Measurements from ENCODE around the gene EN1.

The EN1 gene

GRCh38 chr2:118806797-118807667, 40.4 kb downstream of the EN1 start:
- TF ChIP-seq NFRKB (IDR thresholded peaks at IDR 0.05) (no peak), FOXK2 (IDR thresholded peaks at IDR 0.05) (no peak), SP1 (IDR thresholded peaks at IDR 0.05) (no peak), HDGF (IDR thresholded peaks at IDR 0.05; ENCODE audit: borderline replicate concordance) (no peak), ZNF384 (IDR thresholded peaks at IDR 0.05) (no peak), ARNT (IDR thresholded peaks at IDR 0.05) (no peak), FOXM1 (IDR thresholded peaks at IDR 0.05; ENCODE audit: borderline replicate concordance) (no peak), PKNOX1 (IDR thresholded peaks at IDR 0.05) (no peak), LEF1 (IDR thresholded peaks at IDR 0.05; ENCODE audit: borderline replicate concordance) (no peak), L3MBTL2 (conservative IDR thresholded peaks at IDR 0.05) (no peak), ELF4 (IDR thresholded peaks at IDR 0.05) (no peak), TARDBP (IDR thresholded peaks at IDR 0.05) (no peak), SUZ12 (IDR thresholded peaks at IDR 0.05) (no peak), FOXA1 (IDR thresholded peaks at IDR 0.05) (no peak), CTBP1 (IDR thresholded peaks at IDR 0.05; ENCODE audit: borderline replicate concordance) (no peak), BHLHE40 (IDR thresholded peaks at IDR 0.05; ENCODE audit: borderline replicate concordance) (no peak)
- ChIA-PET CTCF (interaction anchor here (1.1 kb wide), 1 partner anchor 48 kb away, joined by 4 read pairs; no protein-coding TSS in a partner anchor), POLR2A (no interaction called here)
- DNase-seq (ENCODE audit: extremely low spot score): no peak

GRCh38 chr2:118805064-118805690, 42.3 kb downstream of the EN1 start:
- TF ChIP-seq CTBP1 (IDR thresholded peaks at IDR 0.05; ENCODE audit: borderline replicate concordance) (no peak), ZNF384 (IDR thresholded peaks at IDR 0.05) (no peak), L3MBTL2 (conservative IDR thresholded peaks at IDR 0.05) (no peak), NFRKB (IDR thresholded peaks at IDR 0.05) (no peak), HDGF (IDR thresholded peaks at IDR 0.05; ENCODE audit: borderline replicate concordance) (no peak), PKNOX1 (IDR thresholded peaks at IDR 0.05) (no peak), FOXA1 (IDR thresholded peaks at IDR 0.05) (no peak), TARDBP (IDR thresholded peaks at IDR 0.05) (no peak), SUZ12 (IDR thresholded peaks at IDR 0.05) (no peak)
- ChIA-PET CTCF (no interaction called here), POLR2A (no interaction called here)
- DNase-seq (ENCODE audit: extremely low spot score): no peak

GRCh38 chr2:118803012-118803411, 44.4 kb downstream of the EN1 start:
- ChIA-PET POLR2A (no interaction called here), CTCF (no interaction called here)
- DNase-seq (ENCODE audit: extremely low spot score): no peak
- TF ChIP-seq FOXM1 (IDR thresholded peaks at IDR 0.05; ENCODE audit: borderline replicate concordance): no peak
- TF ChIP-seq BHLHE40 (IDR thresholded peaks at IDR 0.05; ENCODE audit: borderline replicate concordance): no peak
- no peak for TF ChIP-seq PKNOX1 (IDR thresholded peaks at IDR 0.05)
- no peak for TF ChIP-seq FOXA1 (IDR thresholded peaks at IDR 0.05)
- TF ChIP-seq ELF4 (IDR thresholded peaks at IDR 0.05): no peak
- TF ChIP-seq ARNT (IDR thresholded peaks at IDR 0.05): no peak
- TF ChIP-seq SUZ12 (IDR thresholded peaks at IDR 0.05): no peak
- TF ChIP-seq LEF1 (IDR thresholded peaks at IDR 0.05; ENCODE audit: borderline replicate concordance): no peak
- TF ChIP-seq ZNF384 (IDR thresholded peaks at IDR 0.05): no peak
- TF ChIP-seq TARDBP (IDR thresholded peaks at IDR 0.05): no peak
- TF ChIP-seq CTBP1 (IDR thresholded peaks at IDR 0.05; ENCODE audit: borderline replicate concordance): no peak
- no peak for TF ChIP-seq HDGF (IDR thresholded peaks at IDR 0.05; ENCODE audit: borderline replicate concordance)
- no peak for TF ChIP-seq FOXK2 (IDR thresholded peaks at IDR 0.05)
- no peak for TF ChIP-seq L3MBTL2 (conservative IDR thresholded peaks at IDR 0.05)
- TF ChIP-seq SP1 (IDR thresholded peaks at IDR 0.05): no peak
- TF ChIP-seq NFRKB (IDR thresholded peaks at IDR 0.05): no peak

- ChIA-PET POLR2A (no interaction called here), CTCF (interaction anchor here (0.8 kb wide), 1 partner anchor 10 kb away, joined by 4 read pairs; no protein-coding TSS in a partner anchor)
- TF ChIP-seq CTBP1 (IDR thresholded peaks at IDR 0.05; ENCODE audit: borderline replicate concordance) (no peak), LEF1 (IDR thresholded peaks at IDR 0.05; ENCODE audit: borderline replicate concordance) (no peak), FOXK2 (IDR thresholded peaks at IDR 0.05) (no peak), SP1 (IDR thresholded peaks at IDR 0.05) (no peak), SUZ12 (IDR thresholded peaks at IDR 0.05) (no peak), BHLHE40 (IDR thresholded peaks at IDR 0.05; ENCODE audit: borderline replicate concordance) (no peak), ARNT (IDR thresholded peaks at IDR 0.05) (no peak), ELF4 (IDR thresholded peaks at IDR 0.05) (no peak), ZNF384 (IDR thresholded peaks at IDR 0.05) (no peak), FOXA1 (IDR thresholded peaks at IDR 0.05) (no peak), TARDBP (IDR thresholded peaks at IDR 0.05) (no peak), FOXM1 (IDR thresholded peaks at IDR 0.05; ENCODE audit: borderline replicate concordance) (no peak), HDGF (IDR thresholded peaks at IDR 0.05; ENCODE audit: borderline replicate concordance) (no peak), PKNOX1 (IDR thresholded peaks at IDR 0.05) (no peak), L3MBTL2 (conservative IDR thresholded peaks at IDR 0.05) (no peak), NFRKB (IDR thresholded peaks at IDR 0.05) (no peak)
- no peak for DNase-seq (ENCODE audit: extremely low spot score)
Observed at GRCh38 chr2:118801151-118801550, 46.3 kb downstream of the EN1 start.

- CTCF ChIA-PET: no interaction called here
- TF ChIP-seq NFRKB (IDR thresholded peaks at IDR 0.05) (no peak), L3MBTL2 (conservative IDR thresholded peaks at IDR 0.05) (no peak), PKNOX1 (IDR thresholded peaks at IDR 0.05) (no peak), ELF4 (IDR thresholded peaks at IDR 0.05) (no peak), FOXK2 (IDR thresholded peaks at IDR 0.05) (no peak)
- no peak for DNase-seq (ENCODE audit: extremely low spot score)
- POLR2A ChIA-PET: no interaction called here
Observed at GRCh38 chr2:118800736-118801135, 46.7 kb downstream of the EN1 start.
